ENCODE results near the gene BCAS4.
"Not testable (repeated sequence)": the region's sequence is repeated elsewhere in the genome, so short reads cannot be mapped to it uniquely, and the experiment has no call there.

Gene BCAS4, protein sequence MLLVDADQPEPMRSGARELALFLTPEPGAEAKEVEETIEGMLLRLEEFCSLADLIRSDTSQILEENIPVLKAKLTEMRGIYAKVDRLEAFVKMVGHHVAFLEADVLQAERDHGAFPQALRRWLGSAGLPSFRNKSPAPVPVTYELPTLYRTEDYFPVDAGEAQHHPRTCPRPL

DNA sequence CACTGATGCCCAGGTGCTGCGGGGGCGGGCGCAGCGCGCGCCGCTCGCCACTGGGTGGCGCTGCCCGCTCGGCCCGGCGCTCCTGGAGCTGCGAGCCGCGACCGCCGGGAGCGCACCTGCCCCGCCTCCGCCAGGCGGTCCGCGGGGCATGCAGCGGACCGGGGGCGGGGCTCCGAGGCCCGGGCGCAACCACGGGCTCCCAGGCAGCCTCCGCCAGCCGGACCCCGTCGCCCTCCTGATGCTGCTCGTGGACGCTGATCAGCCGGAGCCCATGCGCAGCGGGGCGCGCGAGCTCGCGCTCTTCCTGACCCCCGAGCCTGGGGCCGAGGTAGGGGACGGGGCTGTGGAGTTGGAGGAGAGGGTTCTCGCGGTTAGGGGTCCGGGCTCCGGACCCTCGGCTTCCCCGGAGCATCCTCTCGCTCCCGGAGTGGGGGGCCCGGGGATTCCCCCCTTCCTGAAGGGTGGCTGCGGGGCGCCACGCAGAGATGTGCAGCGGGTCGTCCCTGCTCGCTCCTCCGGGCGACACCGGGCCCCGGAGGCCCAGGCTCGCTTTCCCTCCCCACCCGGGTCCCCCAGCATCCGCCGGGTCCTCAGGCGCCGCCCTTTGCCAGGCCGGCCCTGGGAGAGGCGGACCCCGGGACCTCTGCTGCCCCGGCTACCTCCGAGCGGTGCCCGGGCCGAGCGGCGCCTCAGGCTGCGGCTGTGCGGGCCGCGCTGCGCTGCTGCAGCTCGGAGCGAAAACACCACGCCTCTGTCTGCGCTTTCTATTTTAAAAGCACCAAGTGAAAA lies at the start of gene BCAS4:
Gene BCAS4 (plus strand): TSS at position 216 of the 789 bp plus-strand sequence. CDS start 23 bp downstream, at position 239.
- DNase-seq, result peak; percentile 92

DNA sequence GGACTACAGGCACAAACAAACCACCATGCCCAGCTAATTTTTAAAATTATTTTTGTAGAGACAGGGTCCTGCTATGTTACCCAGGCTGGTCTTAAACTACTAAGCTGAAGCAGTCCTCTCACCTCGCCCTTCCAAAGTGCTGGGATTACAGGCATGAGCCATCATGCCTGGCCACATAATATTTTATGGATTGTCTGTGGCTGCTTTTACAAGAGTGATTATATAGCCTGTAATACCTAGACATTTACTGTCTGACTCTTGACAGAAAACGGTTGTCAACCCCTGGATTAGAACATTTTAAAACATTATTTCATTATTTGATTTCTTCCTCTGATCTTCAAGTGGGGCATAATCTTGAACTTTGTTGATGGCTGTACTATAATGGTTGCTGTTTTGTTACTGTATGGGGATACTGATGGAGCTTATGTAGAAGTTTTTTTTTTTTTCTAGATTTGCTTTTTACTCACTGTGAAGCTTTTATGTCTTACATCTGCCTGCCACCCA lies 49.2 kb upstream of the BCAS4 start:
- DNase-seq, result no peak

DNA sequence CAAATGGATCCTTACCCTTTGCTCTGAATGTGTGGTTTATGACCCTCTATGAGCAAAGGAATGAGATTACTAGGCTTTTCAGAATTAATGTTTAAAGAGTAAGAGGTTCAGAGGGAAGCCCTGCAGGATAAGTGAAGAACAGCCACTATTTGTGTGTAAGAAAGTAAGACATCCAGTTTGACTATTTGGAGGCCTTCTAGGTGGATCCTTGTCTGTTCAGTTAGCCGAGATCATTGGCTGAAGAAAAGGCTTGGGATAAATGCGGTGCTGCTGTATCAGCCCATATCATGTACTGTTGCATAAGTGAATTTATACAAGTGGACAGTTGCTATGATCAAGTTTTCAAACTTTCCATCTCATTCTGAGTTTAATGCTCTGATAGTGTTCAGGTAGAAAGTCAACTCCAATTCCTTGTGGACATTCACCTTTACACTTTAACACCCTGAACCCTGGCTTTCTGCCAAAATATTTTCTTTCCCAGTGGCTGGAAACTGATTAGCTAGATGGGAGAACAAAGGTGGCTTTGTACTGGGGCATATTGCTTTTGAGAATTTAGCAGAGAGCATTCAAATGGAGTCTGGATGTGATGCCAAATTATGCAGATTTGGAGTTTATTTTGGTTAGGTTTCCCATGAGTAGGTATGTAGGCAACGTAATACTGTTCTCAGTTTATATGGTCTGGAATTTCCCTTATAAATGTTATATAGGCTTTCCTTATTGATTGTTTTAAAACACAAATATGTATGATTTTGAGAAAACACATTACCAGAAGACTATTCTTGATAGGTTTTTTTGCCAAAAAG lies 48.5 kb upstream of the BCAS4 start:
- peak; percentile 44 for DNase-seq

DNA sequence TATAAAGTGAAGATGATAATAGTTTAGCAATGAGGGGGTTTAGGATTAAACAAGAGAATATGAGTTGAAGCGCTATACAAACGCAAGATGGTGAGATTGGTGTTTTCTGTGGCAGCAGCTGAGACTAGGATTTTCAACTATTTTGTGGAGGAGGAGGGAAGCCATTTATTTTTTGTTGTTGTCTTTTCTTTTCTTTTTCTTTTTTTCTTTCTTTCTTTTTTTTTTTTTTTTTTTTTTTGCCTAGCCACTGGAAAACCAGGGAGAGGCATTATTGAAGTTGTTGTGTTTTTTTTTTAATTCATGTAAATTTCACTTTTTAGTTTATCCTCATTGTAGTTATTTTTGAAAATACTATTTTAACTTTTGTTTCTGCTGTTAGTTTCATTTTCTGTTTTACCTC lies 47.6 kb upstream of the BCAS4 start:
- no peak for DNase-seq

DNA sequence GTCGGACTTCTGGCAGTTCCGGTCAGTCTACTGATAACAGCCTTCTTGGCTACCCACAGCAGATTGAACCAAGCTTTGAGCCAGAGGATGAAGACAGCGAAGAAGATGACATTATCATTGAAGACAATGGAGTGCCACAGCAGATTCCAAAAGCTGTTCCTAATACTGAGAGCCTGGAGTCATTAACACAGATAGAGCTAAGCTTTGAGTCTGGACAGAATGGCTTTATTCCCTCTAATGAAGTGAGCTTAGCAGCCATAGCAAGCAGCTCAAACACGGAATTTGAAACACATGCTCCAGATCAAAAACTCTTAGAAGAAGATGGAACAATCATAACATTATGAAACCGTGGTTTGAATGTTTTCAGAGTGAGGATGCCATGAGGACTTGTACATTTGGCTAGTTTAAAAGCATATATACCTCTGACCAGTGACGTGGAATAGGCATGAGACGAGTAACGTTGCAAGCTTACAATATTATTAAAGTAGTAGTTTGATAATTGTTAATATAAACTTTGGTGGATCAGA lies 44.7 kb upstream of the BCAS4 start:
- no peak for DNase-seq

DNA sequence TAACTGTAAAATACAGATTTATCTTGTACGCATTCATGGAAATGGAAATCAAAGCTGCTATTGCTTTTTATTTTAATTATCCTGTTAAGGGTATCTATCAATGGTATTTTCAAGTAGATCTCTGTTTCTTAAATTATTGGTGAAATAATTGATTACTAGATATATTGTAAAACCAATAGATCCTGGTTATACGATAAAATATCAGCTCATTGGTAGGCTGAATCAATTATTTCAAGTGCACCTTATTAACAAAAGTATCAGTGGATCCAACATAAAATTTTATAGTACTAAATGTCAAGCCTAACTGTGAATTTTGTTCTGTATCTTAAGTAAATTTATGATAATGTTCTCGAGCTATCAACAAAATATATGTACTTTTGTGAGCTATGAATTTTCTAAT lies 41.7 kb upstream of the BCAS4 start:
- DNase-seq, result no peak

DNA sequence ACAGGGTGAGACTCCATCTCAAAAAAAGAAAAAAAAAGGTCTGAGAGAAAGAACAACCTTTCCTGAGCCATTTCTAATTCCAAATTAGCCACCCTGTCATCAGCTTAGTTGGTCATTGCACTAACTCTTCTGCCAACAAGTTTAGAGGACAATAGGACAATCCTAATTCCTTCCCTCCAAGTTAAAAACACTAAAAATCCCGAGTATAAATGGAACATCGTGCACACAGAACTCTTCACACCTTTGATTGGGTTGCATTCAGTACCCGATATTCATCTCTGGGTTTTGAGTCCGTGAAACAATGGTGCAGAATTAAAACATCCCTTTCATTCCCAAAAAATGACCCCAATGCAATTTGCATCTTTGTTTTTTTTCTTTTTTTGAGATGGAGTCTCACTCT lies 40.4 kb upstream of the BCAS4 start:
- DNase-seq, result no peak

DNA sequence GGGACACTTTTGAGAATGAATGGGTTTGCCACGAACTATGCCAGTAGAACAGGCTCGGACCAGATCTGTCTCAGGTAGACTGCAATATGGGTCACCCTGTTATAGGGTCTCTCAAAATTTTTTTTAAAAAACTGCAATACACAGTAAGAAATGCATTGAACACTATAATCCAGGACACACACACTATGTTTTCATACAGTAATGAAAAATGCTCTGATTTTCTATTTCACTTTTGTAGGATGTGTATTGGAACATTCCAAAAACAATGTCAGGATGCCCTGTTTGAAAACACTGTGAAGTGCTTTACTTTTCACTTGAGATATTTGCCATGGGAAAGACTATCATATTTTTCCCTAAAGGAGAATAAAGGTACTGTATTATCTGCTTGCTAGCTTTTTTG lies 38.4 kb upstream of the BCAS4 start:
- no peak for DNase-seq

DNA sequence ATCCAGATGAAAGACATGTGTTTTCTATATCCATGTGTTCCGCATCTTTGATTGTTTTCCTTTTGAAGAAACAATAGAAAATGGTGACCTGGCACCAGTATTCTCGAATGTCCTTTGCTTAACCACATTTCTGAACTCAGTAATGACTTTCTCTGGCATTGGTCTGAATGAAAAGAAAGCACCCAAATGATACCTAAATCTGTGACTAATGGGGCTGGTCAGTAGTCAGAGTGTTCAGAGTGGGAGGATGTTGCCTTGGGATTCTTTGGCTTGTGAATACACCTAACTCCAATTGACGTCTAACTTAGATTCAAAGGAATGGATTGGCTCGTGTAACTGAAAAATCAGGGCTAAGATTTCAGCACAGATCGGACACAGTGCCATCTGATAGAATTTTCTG lies 36.4 kb upstream of the BCAS4 start:
- DNase-seq, result no peak

DNA sequence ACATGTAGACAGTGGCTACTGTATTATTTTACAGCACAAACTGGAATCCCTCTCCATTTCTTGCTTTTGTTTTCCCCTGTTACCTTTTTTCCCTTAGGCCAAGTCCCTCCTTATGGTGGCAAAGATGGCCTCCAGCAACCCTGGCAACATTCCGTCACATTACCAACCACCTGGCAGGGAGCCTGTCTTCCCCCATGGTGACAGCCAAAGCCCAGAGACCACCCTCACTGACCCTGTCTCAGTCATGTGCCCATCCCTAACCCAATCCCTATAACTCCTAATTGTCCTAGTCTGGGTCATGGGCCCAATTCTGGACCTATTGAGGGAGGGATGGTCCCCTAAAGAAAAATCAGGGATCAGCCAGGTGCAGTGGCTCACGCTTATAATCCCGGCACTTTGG lies 35.9 kb upstream of the BCAS4 start:
- DNase-seq, result no peak

DNA sequence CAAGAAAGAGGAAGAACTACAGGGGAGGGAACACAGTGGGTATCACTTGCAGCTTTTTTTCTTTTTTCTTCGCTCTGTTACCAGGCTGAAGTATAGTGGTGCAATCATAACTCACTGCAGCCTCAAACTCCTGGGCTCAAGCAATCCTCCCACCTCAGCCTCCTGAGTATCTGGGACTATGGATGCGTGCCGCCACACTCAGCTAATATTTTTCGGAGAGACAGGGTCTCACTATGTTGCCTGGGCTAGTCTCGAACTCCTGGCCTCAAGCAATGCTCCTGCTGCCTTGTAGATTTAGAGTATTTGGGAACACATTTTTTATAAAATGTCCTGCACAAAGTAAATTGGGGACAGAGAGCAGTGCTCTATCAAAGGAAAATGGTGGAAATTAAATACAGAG lies 35.2 kb upstream of the BCAS4 start:
- DNase-seq, result no peak

DNA sequence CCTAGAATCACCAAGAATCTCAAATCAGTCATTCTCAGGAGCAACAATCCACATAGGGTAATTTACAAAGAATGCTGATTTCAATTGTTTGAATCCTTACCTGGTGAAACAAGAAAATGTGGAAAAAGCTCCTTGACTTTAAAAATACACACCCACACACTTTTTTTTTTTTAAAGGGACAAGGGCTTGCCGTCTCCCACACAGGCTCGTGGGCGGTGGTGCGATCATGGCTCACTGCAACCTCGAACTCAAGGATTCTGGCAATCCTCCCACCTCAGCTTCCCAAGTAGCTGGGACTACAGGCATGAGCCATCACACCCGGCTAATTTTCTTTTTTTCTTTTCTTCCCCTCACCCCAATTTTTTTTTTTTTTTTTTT lies 32.8 kb upstream of the BCAS4 start:
- no peak for DNase-seq

DNA sequence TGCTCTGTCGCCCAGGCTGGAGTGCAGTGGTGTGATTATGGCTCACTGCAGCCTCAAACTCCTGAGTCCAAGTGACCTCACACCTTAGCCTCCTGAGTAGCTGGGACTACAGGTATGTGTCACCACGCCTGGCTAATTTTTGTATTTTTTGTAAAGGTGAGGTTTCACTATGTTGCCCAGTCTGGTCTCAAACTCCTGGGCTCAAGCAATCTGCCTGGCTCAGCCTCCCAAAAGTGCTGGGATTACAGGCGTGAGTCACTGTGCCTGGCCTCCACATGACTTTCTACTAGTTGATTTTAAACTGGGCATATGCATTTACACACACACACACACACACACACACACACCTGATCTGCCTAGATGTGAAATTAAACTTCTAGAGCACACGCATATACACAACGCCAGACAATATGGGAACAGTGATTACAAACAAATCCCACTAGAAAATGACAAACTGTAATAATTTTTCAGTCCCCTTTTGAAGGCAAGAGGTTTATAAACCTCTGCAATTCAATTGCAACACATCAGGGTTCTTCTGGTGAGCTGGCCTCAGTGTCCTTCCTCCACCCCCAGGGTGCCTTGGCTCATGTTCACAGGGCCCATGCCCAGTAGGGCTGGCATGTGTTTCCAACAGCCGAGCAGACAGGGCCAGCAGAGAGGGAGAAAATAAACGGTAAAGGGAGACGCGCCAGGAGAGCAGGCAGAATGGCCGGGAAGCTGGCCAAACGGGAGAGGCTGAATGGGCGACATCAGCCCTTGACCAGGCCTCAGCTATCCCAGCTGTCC lies 32.2 kb upstream of the BCAS4 start:
- DNase-seq, result no peak

DNA sequence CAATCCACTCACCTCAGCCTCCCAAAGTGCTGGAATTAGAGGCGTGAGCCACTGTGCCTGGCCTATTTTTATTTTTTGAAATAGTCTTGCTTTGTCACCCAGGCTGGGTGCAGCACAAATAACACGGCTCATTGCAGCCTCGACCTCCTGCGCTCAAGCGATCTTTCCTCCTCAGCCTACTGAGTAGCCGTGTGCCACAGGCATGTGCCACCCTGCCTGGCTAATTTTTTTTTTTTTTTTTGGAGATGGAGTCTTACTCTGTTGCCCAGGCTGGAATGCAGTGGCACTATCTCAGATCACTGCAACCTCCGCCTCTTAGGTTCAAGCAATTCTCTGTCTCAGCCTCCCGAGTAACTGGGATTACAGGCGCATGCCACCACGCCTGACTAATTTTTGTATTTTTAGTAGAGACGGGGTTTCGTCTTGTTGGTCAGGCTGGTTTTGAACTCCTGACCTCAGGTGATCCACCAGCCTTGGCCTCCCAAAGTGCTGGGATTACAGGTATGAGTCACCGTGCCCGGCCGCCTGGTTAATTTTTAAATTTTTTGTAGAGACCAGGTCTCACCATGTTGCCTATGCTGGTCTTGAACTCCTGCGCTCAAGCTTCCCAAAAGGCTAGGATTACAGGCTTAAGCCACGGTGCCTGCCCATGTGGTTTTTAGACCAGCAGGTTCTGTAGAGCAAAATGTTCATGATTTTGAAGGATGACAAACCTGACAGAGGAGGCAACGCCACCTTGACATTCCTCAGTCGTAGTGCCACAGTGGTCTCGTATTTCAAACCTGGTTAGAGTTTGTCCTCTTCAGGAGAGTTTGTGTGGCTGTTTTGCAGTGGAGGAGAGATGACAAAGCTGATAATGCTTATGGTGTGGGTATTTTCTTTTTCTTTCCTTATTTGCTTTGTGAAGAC lies 31.1 kb upstream of the BCAS4 start:
- not testable (repeated sequence) for DNase-seq

DNA sequence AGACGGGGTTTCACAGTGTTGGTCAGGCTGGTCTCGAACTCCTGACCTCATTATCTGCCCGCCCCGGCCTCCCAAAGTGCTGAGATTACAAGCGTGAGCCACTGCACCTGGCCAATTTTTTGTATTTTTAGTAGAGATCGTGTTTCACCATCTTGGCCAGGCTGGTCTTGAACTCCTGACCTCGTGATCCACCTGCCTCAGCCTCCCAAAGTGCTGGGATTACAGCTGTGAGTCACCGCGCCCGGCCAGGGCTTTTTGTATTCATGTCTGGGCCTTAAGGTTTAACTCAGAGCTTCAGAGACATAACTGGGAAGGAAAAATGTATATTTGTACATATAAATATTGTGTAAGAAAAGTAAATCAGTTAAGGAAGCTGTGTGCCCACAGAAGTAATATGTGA lies 29.6 kb upstream of the BCAS4 start:
- not testable (repeated sequence) for DNase-seq

DNA sequence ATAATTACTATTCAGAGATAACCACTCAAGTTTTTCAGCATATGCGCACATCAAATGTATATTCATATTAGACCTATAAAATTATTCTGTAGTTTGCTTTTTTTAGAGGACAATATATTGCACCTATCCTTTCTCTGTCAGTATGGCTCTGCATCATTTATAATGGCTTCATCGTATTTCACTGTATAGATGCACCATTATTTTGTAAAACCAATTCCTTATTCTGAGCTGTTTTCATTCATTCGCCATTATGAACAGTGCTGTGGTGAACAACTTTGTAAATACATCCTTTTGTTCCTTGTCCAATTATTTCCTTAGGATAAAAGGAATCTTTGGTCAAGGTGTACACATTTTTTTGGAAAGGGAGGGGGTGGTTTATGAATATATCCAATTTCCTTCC lies 29.2 kb upstream of the BCAS4 start:
- no peak for DNase-seq

DNA sequence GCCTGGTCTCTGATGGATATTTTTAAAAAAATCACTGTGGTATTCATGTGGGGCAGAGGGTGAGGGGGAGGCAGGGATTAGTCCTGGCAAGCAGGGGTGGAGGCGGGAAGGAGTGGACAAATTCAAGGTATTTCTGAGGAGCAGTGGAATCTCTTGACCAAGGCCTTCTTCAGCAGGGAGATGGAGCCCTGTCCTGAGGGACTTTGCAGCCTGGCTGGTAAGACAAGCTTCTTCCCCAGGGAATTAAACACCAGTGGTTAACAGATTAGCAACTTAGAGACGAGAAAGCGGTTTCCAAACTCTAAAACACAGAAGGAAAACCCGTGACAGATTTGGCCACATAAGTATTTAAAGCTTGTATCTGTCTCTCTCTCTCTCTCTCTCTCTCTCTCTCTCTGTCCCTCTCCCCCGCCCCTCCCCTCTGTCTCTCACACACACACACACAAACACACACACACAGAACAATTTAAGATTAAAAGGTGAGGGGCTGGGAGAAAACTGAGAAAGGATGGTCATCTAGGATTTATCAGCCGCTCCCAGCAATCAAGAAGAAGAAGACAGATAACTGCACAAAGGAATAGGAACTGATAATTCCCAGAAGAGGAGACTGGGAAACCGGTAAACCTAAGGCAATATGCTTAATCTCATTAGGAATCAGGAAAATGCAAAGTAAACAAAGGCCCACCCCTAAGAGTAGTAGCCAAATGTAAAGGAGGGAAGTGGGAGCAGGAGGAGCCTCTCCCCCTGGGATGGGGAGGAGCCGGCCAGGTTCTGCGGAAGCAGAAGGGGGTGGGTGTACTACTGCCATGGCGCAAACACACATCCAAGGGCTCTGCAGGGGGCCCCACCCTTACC lies 27.7 kb upstream of the BCAS4 start:
- DNase-seq, result not testable (repeated sequence)

DNA sequence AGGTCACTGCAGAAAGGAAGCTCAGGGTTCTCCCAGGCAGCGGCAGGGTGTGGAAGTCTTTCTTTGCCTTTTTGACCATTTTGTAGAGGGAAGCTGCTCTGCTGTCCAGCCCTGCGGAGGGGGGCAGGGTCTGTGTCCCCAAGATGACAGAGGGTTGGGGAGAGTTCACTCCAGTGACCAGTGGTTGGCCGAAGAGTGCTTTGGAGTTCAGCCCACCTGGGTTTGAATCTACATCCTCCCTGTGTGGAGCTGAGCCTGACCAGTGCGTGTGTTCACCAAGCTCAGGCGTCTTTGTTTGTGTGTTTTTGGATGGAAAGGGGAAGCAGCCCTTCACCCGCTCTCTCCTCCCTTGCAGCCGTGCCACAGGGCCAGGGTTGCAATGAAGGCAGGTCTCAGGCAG lies 25.9 kb upstream of the BCAS4 start:
- DNase-seq, result not testable (repeated sequence)

DNA sequence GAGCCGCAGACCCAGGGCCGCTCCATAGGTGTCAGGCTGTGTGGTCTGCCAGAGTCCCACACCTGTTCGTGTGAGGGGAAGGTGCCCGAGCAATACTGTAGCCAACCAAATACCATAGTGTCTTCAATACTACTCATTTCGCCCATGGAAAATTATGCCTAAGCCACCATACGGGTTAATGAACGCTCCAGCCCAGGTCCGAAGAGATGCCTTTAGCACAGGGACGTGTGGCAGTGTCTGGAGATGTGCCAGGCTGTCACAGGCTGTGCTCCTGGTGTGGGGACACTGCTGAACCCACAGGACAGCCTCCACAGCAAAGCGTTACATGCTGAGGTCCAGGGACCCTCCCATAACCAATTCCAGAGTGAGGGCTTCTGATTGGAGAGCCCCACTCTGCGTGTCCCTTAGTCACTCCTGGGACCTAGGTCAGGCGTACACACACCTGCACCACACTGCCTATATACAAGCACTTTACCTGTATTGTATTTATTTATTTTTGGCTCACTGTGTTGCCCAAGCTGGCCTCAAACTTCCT lies 25.2 kb upstream of the BCAS4 start:
- DNase-seq, result not testable (repeated sequence)

DNA sequence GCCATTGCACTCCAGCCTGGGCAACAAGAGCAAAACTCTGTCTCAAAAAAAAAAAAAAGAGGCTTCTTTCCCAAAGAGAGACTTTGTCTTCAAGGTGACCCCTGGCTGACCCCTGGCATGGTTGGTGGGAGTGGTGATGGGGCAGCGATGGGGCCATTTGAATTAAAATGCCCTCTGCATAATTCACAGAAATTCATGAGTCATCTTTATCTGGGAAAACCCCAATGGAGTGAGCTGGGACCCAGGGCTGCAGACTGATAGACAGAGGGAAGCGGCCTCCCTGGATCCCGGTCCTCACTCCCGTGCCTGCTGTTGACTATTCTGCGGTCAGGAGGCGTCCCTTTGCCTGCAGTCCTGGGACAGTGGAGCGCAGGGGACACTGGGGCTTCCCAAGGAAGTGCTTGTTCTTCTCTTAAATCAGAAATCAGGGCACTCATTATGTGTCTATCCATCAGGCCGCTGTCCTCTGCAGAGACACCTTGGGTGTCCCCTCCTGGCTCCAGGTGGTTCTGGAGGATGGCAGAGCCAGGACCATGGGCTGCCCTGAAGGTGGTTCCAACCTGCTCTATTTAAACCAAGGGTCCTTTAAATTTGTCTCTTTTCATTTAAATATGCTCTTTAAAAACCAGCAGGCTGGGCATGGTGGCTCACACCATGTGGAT lies 23.3 kb upstream of the BCAS4 start:
- DNase-seq, result not testable (repeated sequence)

Data from eye (tissue), 1 donor.